Mesodermal cell (in vitro differentiated cells): ENCODE results near the gene PRPSAP1.
"Not testable (repeated sequence)": the region's sequence is repeated elsewhere in the genome, so short reads cannot be mapped to it uniquely, and the experiment has no call there.

ENCODE experiments used
- H3K27ac ChIP-seq: 2 replicates; pipeline ENCODE4 v1.7.0; 2013; ENCODE audit warnings: mild to moderate bottlenecking, low read depth, low read length, moderate library complexity; ENCODE audit not compliant: severe bottlenecking
- H3K36me3 ChIP-seq: 2 replicates; pipeline ENCODE4 v1.7.1; 2013; ENCODE audit warnings: mild to moderate bottlenecking, low read length, moderate library complexity; ENCODE audit not compliant: control insufficient read depth, insufficient read depth
- H3K4me1 ChIP-seq: one replicate; pipeline ENCODE4 v1.7.1; 2013; ENCODE audit warnings: mild to moderate bottlenecking, low read length; ENCODE audit not compliant: insufficient read depth, control insufficient read depth, poor library complexity, severe bottlenecking
- H3K4me3 ChIP-seq: 2 replicates; pipeline ENCODE4 v1.7.0; 2013; ENCODE audit warnings: low read length, control low read depth, mild to moderate bottlenecking; ENCODE audit not compliant: insufficient read depth, poor library complexity, severe bottlenecking; ENCODE audit errors: extremely low read depth
- H3K9me3 ChIP-seq: 2 replicates; pipeline ENCODE4 v1.7.1; 2013; ENCODE audit warnings: mild to moderate bottlenecking, low read length, moderate library complexity; ENCODE audit not compliant: control insufficient read depth
- WGBS, 2 experiments: methylation state at CpG; one replicate each; pipeline ENCODE4 v1.1.5; 2013; ENCODE audit warnings: missing lambda C conversion rate in 2 of 2; ENCODE audit not compliant: insufficient coverage in 2 of 2; 5-methylcytosine and 5-hydroxymethylcytosine counted together

Gene PRPSAP1

DNA sequence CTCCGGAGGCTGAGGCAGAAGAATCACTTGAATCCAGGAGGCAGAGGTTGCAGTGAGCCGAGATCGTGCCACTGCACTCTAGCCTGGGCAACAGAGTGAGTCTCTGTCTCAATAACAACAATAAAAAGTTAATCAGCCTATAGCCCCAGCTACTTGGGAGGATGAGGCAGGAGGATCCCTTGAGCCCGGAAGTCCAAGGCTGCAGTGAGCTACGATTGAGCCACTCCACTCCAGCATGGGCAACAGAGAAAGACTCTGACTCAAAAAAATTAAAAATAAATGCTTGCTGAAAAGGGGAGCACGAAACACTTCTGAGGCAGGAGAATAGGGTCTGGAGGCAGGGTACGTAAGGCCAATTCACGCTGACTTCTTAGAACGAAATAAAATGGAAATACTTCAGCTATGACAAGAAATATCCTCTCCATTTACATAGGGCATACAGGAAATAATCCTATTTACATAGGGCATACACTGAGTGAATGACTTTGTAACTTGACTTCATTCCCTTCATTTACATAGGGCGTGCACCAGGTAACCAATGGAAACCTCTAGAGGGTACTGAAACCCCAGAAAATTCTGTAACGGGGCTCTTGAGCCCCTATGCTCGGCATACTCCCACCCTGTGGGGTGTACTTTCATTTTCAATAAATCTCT, 3.2 kb upstream of the PRPSAP1 start:
- H3K27ac ChIP-seq, result no peak overlapping the region
- H3K4me1 ChIP-seq, result no peaks in the 10 kb centered on the region
- 89 to 93% methylated on average over 9 to 12 of the region's 12 CpGs for WGBS, 2 experiments
- H3K4me3 ChIP-seq, result no peak overlapping the region
- no peaks in the 10 kb centered on the region for H3K36me3 ChIP-seq
- H3K9me3 ChIP-seq, result no peaks in the 10 kb centered on the region

DNA sequence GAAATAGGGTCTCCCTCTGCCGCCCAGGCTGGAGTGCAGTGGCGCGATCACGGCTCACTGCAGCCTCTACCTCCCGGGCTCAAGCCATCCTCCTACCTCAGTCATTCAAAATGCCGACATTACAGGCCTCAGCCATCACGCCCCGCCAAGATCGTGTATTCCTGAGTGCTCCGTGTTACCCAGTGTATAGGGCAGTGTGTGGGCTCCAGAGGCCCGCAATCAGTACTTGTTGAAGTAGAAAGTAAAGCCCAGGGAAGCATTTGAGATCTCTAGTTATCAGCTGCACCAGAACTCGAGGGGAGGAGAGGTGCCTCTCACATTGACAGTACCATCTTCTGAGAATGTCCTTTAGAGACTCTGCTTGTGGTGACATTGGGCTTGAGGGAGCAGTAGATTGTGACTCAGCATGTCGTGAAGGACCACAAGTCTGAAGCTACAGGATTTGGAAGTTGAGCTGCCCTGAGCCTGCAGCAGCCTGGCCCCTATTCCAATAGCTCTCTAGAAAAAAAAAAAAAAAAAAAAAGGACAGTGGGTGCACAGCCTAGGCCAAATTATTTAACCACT, 1.1 kb upstream of the PRPSAP1 start:
- 68 to 73% methylated on average over 4 to 12 of the region's 13 CpGs for WGBS, 2 experiments
- Histone ChIP-seq H3K36me3 (no peaks in the 10 kb centered on the region), H3K9me3 (no peaks in the 10 kb centered on the region), H3K4me3 (peak overlapping the region; percentile 91), H3K4me1 (peaks cover 2% of the 10 kb centered on the region), H3K27ac (no peak overlapping the region)

DNA sequence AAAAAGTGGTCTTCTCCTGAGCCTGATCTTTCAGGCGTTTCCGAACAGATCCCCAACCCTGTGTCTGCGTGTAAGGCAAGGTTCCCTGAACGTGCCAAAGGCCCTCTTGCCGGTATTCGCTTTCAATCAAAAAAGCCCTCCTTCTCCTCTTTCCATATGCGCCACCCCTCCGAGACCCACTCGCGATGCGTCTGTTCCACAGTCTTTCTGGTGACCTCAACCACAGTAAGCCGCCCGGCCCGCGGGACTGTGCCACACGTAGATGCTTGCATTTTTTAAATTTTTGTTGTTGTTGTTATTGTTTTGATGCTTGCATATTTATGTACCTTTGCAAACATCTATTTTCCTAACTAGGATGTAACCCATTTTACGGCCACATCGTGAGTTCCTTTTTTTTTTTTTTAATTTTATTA, 607 bp upstream of the PRPSAP1 start:
- Histone ChIP-seq H3K27ac (peak overlapping the region; percentile 89), H3K4me1 (peaks cover 2% of the 10 kb centered on the region), H3K9me3 (no peaks in the 10 kb centered on the region), H3K4me3 (peak overlapping the region; percentile 91), H3K36me3 (no peaks in the 10 kb centered on the region)
- 19 to 22% methylated on average over 11 of the region's 18 CpGs for WGBS, 2 experiments

DNA sequence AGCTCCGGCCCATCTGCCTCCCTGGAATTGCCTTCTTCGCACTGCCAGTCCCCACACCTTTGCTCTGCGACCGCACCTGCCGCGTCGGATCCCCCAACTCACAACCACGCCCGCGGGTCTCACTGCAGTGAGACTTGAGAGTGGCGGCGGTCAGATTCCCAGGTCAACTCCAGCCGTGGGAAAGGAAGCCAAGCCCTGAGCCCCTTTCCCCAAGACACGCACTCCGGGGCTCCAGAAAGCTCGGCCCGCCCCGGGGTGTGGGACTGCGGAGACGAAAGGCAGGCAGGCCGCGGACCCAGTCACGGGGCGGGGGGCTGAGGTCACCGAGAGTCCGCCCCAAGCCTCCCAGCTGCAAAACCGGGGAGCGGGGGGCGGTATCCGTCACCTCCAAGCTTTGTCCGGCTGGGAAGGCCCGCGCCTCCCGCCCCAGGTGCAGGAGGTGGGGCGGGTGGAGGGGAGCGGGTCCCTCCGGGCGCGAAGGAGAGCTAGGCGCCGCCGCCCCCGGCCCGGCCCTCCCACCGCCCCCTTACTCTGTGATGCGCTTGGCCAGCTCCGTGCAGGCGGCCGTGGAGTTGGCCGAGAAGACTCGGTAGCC, 615 bp downstream of the PRPSAP1 start:
- H3K36me3 ChIP-seq, result peaks cover 7% of the 10 kb centered on the region
- 1 to 4% methylated on average over 34 to 42 of the region's 51 CpGs for WGBS, 2 experiments
- H3K27ac ChIP-seq, result peak overlapping the region; percentile 89
- H3K4me3 ChIP-seq, result peak overlapping the region; percentile 91
- no peaks in the 10 kb centered on the region for H3K9me3 ChIP-seq
- peaks cover 2% of the 10 kb centered on the region for H3K4me1 ChIP-seq

DNA sequence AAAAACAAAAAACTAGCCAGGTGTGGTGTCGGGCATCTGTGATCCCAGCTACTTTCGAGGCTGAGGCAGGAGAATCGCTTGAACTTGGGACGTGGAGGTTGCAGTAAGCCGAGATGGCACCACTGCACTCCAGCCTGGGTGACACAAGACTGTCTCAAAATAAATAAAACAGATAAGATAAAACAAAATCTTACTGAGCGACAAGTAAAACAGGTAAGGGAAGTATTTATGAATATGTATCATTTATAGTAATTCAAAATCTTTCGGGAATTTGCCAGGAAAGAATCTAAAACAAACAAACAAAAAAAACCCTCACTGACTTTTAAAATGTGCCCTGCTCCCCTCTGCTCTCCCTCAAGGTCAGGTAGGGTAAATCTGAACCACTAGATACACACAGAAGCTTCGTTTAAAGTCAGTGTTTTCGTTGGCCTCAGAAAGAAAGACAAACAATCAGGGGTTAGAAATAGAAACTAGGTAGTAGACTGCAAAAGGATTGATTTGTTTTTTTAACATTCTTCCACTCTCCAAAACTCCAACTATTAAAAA, 2.1 kb downstream of the PRPSAP1 start:
- no peak overlapping the region for H3K4me3 ChIP-seq
- no peaks in the 10 kb centered on the region for H3K9me3 ChIP-seq
- H3K36me3 ChIP-seq, result peaks cover 17% of the 10 kb centered on the region
- H3K4me1 ChIP-seq, result peaks cover 2% of the 10 kb centered on the region
- H3K27ac ChIP-seq, result no peak overlapping the region
- 90 to 100% methylated on average over 1 to 5 of the region's 9 CpGs for WGBS, 2 experiments

DNA sequence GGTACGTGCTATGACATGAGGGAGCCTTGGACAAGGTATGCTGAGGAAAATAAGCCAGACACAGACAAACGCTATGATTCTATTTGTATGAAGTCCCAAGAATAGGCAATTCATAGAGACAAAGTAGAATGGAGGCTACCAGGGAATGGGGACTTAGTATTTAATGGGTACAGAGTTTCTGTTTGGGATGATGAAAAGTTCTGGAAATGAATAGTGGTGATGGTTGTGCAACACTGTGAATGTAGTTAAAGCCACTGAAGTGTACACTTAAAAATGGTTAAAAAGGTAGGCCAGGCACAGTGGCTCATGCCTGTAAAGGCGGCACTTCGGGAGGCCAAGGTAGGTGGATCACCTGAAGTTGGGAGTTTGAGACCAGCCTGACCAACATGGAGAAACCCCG, 3.3 kb downstream of the PRPSAP1 start:
- WGBS, 2 experiments, result 95 to 98% methylated on average over 4 of the region's 5 CpGs
- Histone ChIP-seq H3K9me3 (no peaks in the 10 kb centered on the region), H3K4me1 (peaks cover 2% of the 10 kb centered on the region), H3K27ac (no peak overlapping the region), H3K36me3 (peaks cover 28% of the 10 kb centered on the region), H3K4me3 (no peak overlapping the region)

DNA sequence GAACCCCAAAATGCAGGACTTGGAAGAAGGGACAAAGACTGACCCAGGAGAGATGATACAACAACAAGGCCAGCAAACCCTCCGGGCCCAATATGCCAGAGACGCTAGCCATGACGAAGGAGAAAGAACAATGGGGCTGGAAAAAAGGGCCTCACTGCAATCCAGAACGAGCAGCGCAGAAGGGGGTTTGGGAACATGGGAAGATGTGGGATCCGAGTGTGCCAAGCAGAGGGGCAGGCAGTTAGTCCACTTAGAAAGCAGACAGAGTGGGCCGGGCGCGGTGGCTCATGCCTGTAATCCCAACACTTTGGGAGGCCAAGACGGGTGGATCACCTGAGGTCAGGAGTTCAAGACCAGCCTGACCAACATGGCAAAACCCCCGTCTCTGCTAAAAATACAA, 6.8 kb downstream of the PRPSAP1 start:
- H3K4me1 ChIP-seq, H3K4me3 ChIP-seq, H3K9me3 ChIP-seq, H3K27ac ChIP-seq: not testable (repeated sequence)
- H3K36me3 ChIP-seq, result peaks cover 55% of the 10 kb centered on the region
- 95% methylated on average over 6 to 11 of the region's 11 CpGs for WGBS, 2 experiments

DNA sequence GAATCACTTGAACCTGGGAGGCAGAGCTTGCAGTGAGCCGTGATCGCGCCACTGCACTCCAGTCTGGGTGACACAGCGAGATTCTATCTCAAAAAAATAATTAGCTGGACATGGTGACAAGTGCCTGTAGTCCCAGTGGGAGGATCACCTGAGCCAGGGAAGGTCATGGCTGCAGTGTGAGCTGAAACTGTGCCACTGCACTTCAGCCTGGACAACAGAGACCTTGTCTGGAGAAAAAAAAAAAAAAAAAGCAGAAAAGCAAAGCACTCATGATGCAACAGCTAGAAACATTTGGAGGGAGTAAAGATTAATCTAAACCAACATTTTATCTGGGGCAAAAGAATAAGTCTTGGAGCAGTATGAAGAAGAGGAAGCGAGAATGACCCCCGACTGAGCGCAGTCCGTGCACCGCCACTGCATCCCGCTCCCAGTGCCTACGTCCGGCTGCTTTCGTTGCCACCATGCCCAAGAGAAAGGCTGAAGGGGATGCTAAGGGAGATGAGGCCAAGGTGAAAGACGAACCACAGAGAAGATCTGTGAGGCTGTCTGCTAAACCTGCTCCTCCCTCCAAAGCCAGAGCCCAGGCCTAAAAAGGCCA, 8.2 kb downstream of the PRPSAP1 start:
- Histone ChIP-seq H3K27ac (no peak overlapping the region), H3K4me3 (no peak overlapping the region), H3K36me3 (peaks cover 62% of the 10 kb centered on the region), H3K9me3 (no peaks in the 10 kb centered on the region), H3K4me1 (no peaks in the 10 kb centered on the region)
- WGBS, 2 experiments, result 95 to 97% methylated on average over 11 to 12 of the region's 14 CpGs

DNA sequence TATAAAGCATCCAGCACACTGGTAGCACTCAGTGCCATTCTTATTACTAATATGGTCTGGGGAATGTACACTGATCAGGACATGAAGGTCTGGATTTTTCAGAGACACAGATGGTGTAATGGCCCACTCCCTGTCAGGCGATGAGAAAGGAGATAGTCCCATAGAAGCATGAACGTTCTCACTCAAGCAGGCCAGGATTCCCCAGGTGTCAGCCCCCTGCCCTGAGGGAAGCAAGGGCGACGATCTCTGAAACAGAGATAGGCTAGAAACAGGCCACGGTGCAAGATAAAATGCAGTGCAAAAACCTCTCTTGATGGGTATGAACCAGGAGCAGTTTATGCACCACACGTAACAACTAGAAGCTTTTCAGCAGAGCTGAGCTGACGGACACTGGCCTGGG, 10.6 kb downstream of the PRPSAP1 start:
- Histone ChIP-seq H3K9me3 (no peaks in the 10 kb centered on the region), H3K36me3 (peaks cover 65% of the 10 kb centered on the region), H3K4me3 (no peak overlapping the region), H3K4me1 (no peaks in the 10 kb centered on the region), H3K27ac (no peak overlapping the region)
- WGBS, 2 experiments, result 92 to 95% methylated on average over 7 of the region's 7 CpGs

DNA sequence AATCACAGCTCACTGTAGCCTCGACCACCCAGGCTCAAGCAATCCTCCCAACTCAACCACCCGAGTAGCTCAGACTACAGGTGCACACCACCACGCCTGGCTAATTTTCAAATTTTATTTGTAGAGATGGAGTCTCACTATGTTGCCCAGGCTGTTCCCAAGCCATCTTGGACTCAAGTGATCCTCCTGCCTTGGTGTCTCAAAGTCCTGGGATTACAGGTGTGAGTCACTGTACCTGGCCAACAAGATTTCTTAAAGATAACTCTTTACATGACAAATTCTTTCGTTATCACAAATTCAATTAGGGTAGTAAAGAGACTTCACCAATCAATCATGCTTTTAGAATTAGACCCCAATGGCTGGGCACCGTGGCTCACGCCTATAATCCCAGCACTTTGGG, 12.4 kb downstream of the PRPSAP1 start:
- no peak overlapping the region for H3K4me3 ChIP-seq
- no peak overlapping the region for H3K27ac ChIP-seq
- peaks cover 52% of the 10 kb centered on the region for H3K36me3 ChIP-seq
- H3K9me3 ChIP-seq, result no peaks in the 10 kb centered on the region
- H3K4me1 ChIP-seq, result no peaks in the 10 kb centered on the region
- 95 to 100% methylated on average over 1 to 4 of the region's 6 CpGs for WGBS, 2 experiments
